ENCODE measurements around the gene SSC4D.
A peak's percentile ranks its signal among the peaks of the same experiment; 100 is the strongest.
"Not testable (repeated sequence)": the region's sequence is repeated elsewhere in the genome, so short reads cannot be mapped to it uniquely, and the experiment has no call there.

Gene SSC4D

GRCh38 chr7:76409537-76409936 lies at the start of gene SSC4D:
TSS of gene SSC4D (minus strand) at chr7:76409697. CDS start at chr7:76404439, 5,258 bp downstream.
- DNase-seq (ENCODE audit: low read depth in 3 of 3): no peak

GRCh38 chr7:76458504-76458903 lies 49.0 kb upstream of the SSC4D start:
- not testable (repeated sequence) for DNase-seq (ENCODE audit: low read depth in 3 of 3)

- DNase-seq (ENCODE audit: low read depth in 3 of 3): not testable (repeated sequence)
Observed at GRCh38 chr7:76457017-76457416, 47.5 kb upstream of the SSC4D start.

GRCh38 chr7:76445577-76446008 lies 36.1 kb upstream of the SSC4D start:
- DNase-seq (ENCODE audit: low read depth in 3 of 3): not testable (repeated sequence)

GRCh38 chr7:76443846-76444245 lies 34.3 kb upstream of the SSC4D start:
- not testable (repeated sequence) for DNase-seq (ENCODE audit: low read depth in 3 of 3)

GRCh38 chr7:76442664-76443446 lies 33.4 kb upstream of the SSC4D start:
- DNase-seq (ENCODE audit: low read depth in 3 of 3): not testable (repeated sequence)

- not testable (repeated sequence) for DNase-seq (ENCODE audit: low read depth in 3 of 3)
Observed at GRCh38 chr7:76441792-76442191, 32.3 kb upstream of the SSC4D start.

- not testable (repeated sequence) for DNase-seq (ENCODE audit: low read depth in 3 of 3)
Observed at GRCh38 chr7:76440404-76440803, 30.9 kb upstream of the SSC4D start.

GRCh38 chr7:76439120-76439888 lies 29.8 kb upstream of the SSC4D start:
- not testable (repeated sequence) for DNase-seq (ENCODE audit: low read depth in 3 of 3)

GRCh38 chr7:76437873-76438272 lies 28.4 kb upstream of the SSC4D start:
- DNase-seq (ENCODE audit: low read depth in 3 of 3): peak; percentile 21 to 33 (median 33)

GRCh38 chr7:76430836-76431235 lies 21.3 kb upstream of the SSC4D start:
- no peak for DNase-seq (ENCODE audit: low read depth in 3 of 3)

GRCh38 chr7:76430211-76430610 lies 20.7 kb upstream of the SSC4D start:
- no peak for DNase-seq (ENCODE audit: low read depth in 3 of 3)

- DNase-seq (ENCODE audit: low read depth in 3 of 3): no peak
Observed at GRCh38 chr7:76428868-76429805, 19.6 kb upstream of the SSC4D start.

GRCh38 chr7:76428149-76428823 lies 18.8 kb upstream of the SSC4D start:
- no peak for DNase-seq (ENCODE audit: low read depth in 3 of 3)

- DNase-seq (ENCODE audit: low read depth in 3 of 3): no peak
Observed at GRCh38 chr7:76427635-76428034, 18.1 kb upstream of the SSC4D start.

GRCh38 chr7:76426246-76426645 lies 16.7 kb upstream of the SSC4D start:
- DNase-seq (ENCODE audit: low read depth in 3 of 3): no peak

- DNase-seq (ENCODE audit: low read depth in 3 of 3): not testable (repeated sequence)
Observed at GRCh38 chr7:76425558-76425957, 16.1 kb upstream of the SSC4D start.

- no peak for DNase-seq (ENCODE audit: low read depth in 3 of 3)
Observed at GRCh38 chr7:76425156-76425555, 15.7 kb upstream of the SSC4D start.

- DNase-seq (ENCODE audit: low read depth in 3 of 3): no peak
Observed at GRCh38 chr7:76424413-76425111, 15.1 kb upstream of the SSC4D start, which contains the start of gene ZP3. TSS of gene ZP3 (plus strand) at chr7:76424950. CDS start at chr7:76424965, 15 bp downstream.

GRCh38 chr7:76423666-76424412 lies 14.3 kb upstream of the SSC4D start:
- DNase-seq (ENCODE audit: low read depth in 3 of 3): no peak

All from stimulated activated CD4-positive, alpha-beta T cell treated with anti-CD3 and anti-CD28 coated beads, TNF-alpha, amount 100 ng/mL, for 48 hours (primary cell).